Kidney glomerular epithelial cell (primary cell): Measurements from ENCODE around the gene RSRC1.
"Not testable (repeated sequence)": the region's sequence is repeated elsewhere in the genome, so short reads cannot be mapped to it uniquely, and the experiment has no call there.

ENCODE experiments used
- DNase-seq: peaks from one replicate; lab custom pipeline; 2025; lab: John Stamatoyannopoulos, UW

The RSRC1 gene

GRCh38 chr3:158101335-158102241 is 8.3 kb upstream of the RSRC1 start:
- no peak for DNase-seq

GRCh38 chr3:158102242-158103080 is 7.4 kb upstream of the RSRC1 start:
- no peak for DNase-seq

- no peak for DNase-seq
These were observed 6.6 kb upstream of the RSRC1 start for GRCh38 chr3:158103081-158103886.

- no peak for DNase-seq
These were observed 6.0 kb upstream of the RSRC1 start for GRCh38 chr3:158103887-158104327.

GRCh38 chr3:158104431-158104921 is 5.4 kb upstream of the RSRC1 start:
- DNase-seq, result no peak

GRCh38 chr3:158105119-158105709 is 4.7 kb upstream of the RSRC1 start:
- DNase-seq, result no peak

GRCh38 chr3:158105710-158106253 is 4.1 kb upstream of the RSRC1 start:
- no peak for DNase-seq

GRCh38 chr3:158106766-158107471 is 3.0 kb upstream of the RSRC1 start:
- DNase-seq, result no peak

- no peak for DNase-seq
These were observed 2.1 kb upstream of the RSRC1 start for GRCh38 chr3:158107605-158108444.

- DNase-seq, result no peak
These were observed 1.4 kb upstream of the RSRC1 start for GRCh38 chr3:158108445-158108985.

- no peak for DNase-seq
These were observed 540 bp upstream of the RSRC1 start for GRCh38 chr3:158109295-158109803.

GRCh38 chr3:158110658-158111018 is 749 bp downstream of the RSRC1 start:
- DNase-seq, result no peak

- DNase-seq, result no peak
These were observed 2.0 kb downstream of the RSRC1 start for GRCh38 chr3:158111861-158112260.

GRCh38 chr3:158113595-158113994 is 3.7 kb downstream of the RSRC1 start:
- DNase-seq, result not testable (repeated sequence)

GRCh38 chr3:158120330-158120729 is 10.4 kb downstream of the RSRC1 start:
- DNase-seq, result no peak

GRCh38 chr3:158121295-158121694 is 11.4 kb downstream of the RSRC1 start:
- no peak for DNase-seq

GRCh38 chr3:158122721-158123120 is 12.8 kb downstream of the RSRC1 start:
- not testable (repeated sequence) for DNase-seq

GRCh38 chr3:158127250-158128219 is 17.6 kb downstream of the RSRC1 start:
- DNase-seq, result no peak
